ENCODE data around the gene NFIA. TPM values are rescaled to one million over a fixed set of nuclear protein-coding genes. Genes with fewer than 3 reads are reported as not detected.

NFIA gene
- total RNA-seq, 1 experiment from 2014 or later: 0.35 TPM

- no peak overlapping the region for H4K91ac ChIP-seq (ENCODE audit: insufficient read length, low read depth, low read length)
- no peak overlapping the region for H2BK20ac ChIP-seq (ENCODE audit: low read depth, low read length, poor library complexity, severe bottlenecking)
- no peaks in the 10 kb centered on the region for H3K23me2 ChIP-seq (ENCODE audit: insufficient read length, low read depth, low read length, poor library complexity, severe bottlenecking)
- Mint-ChIP-seq H3K4me1 (peaks cover 41 to 60% of the 10 kb centered on the region in 2 experiments), H3K36me3 (ENCODE audit: insufficient read depth in 1 of 3, low read depth in 3 of 3) (no peaks in the 10 kb centered on the region; a peak in 1 of 7 replicates), H3K27ac (no peak overlapping the region; a peak in 1 of 7 replicates), H3K4me3 (no peak overlapping the region), H3K27me3 (ENCODE audit: low read depth) (no peaks in the 10 kb centered on the region), H3K9me3 (no peaks in the 10 kb centered on the region)
- H3T11ph ChIP-seq (ENCODE audit: low read length): no peak overlapping the region
- H3K23ac ChIP-seq (ENCODE audit: insufficient read length, low read depth, low read length): no peak overlapping the region
- H2BK5ac ChIP-seq (ENCODE audit: insufficient read length, low read length): no peak overlapping the region
- no peak for TF ChIP-seq CTCF (conservative IDR thresholded peaks at IDR 0.05)
- no peaks in the 10 kb centered on the region for H4K20me1 ChIP-seq (ENCODE audit: control insufficient read depth, insufficient read depth, insufficient read length)
- H3K27ac ChIP-seq (ENCODE audit: insufficient read length, low read depth, low read length): no peak overlapping the region
- H2BK15ac ChIP-seq (ENCODE audit: low read depth, low read length): no peak overlapping the region
- no peak overlapping the region for H2AFZ ChIP-seq (ENCODE audit: low read length)
- no peaks in the 10 kb centered on the region for H3K9me3 ChIP-seq (ENCODE audit: control insufficient read depth, low read depth, low read length)
- no peak overlapping the region for H2BK120ac ChIP-seq (ENCODE audit: low read depth, low read length, poor library complexity, severe bottlenecking)
- no peak overlapping the region for H2BK12ac ChIP-seq (ENCODE audit: insufficient read length, low read depth, low read length)
- H4K5ac ChIP-seq (ENCODE audit: insufficient read length, low read depth, low read length): no peak overlapping the region
- no peak overlapping the region for H3K18ac ChIP-seq (ENCODE audit: insufficient read length, low read depth, low read length)
- no peak overlapping the region for H3K56ac ChIP-seq (ENCODE audit: insufficient read length, low read depth, low read length)
- no peaks in the 10 kb centered on the region for H3K27me3 ChIP-seq (ENCODE audit: insufficient read depth, low read length)
- no peak overlapping the region for H3K4me2 ChIP-seq (ENCODE audit: insufficient read depth, insufficient read length, low read length)
- H3K79me1 ChIP-seq (ENCODE audit: insufficient read depth, low read depth, low read length, poor library complexity, severe bottlenecking): no peaks in the 10 kb centered on the region
- H3K4ac ChIP-seq (ENCODE audit: low read depth, low read length): no peak overlapping the region
- no peak overlapping the region for H3K14ac ChIP-seq (ENCODE audit: insufficient read depth, low read length)
- H4K8ac ChIP-seq (replicated peaks; ENCODE audit: insufficient read length, low read depth, low read length): no peak overlapping the region
- peaks cover 5% of the 10 kb centered on the region for H3K4me1 ChIP-seq (ENCODE audit: insufficient read depth, low read length)
- WGBS (ENCODE audit: extremely low coverage, insufficient read length, low lambda C conversion rate): no CpG with 5 or more reads among the region's 1 CpG
- H3K9ac ChIP-seq (ENCODE audit: extremely low read depth, insufficient read length, low read length): no peak overlapping the region
- H3K79me2 ChIP-seq (ENCODE audit: insufficient read depth, low read length): no peaks in the 10 kb centered on the region
- no peak overlapping the region for H2AK5ac ChIP-seq (ENCODE audit: insufficient read length, low read length)
- no peak for DNase-seq
These were observed 154.8 kb downstream of the NFIA start for GRCh38 chr1:61237147-61237546.

All from H9 (cell line).